H1 (cell line): ENCODE measurements around the gene SLC4A1. TPM values are rescaled to one million over a fixed set of nuclear protein-coding genes. Genes with fewer than 3 reads are reported as not detected.

Experiments
- CEBPB ChIP-seq: IDR thresholded peaks from 2 replicates; pipeline ENCODE4 v1.6.1; 2012; ENCODE audit warnings: low read depth, low read length
- EP300 ChIP-seq, 2 experiments: IDR thresholded peaks; 1 replicate in 1 of 2; 2 replicates in 1 of 2; pipeline ENCODE4 v1.6.1; 2011 to 2012; ENCODE audit warnings: low read depth in 2 of 2, low read length in 2 of 2, mild to moderate bottlenecking in 2 of 2, borderline replicate concordance in 1 of 2, inconsistent platforms in 1 of 2, moderate library complexity in 1 of 2
- EZH2 ChIP-seq: fragments of 200-600 bp; sonication (generic); IDR thresholded peaks from 2 replicates; pipeline ENCODE4 v1.7.1; 2012; ENCODE audit warnings: low read depth, mild to moderate bottlenecking, moderate library complexity, low read length, inconsistent platforms; ENCODE audit not compliant: severe bottlenecking
- KDM5A ChIP-seq: fragments of 200-600 bp; IDR thresholded peaks from 2 replicates; pipeline ENCODE4 v1.7.1; 2012; ENCODE audit warnings: mild to moderate bottlenecking, low read length, inconsistent platforms, mixed read lengths
- SAP30 ChIP-seq: fragments of 300-600 bp; sonication (generic); IDR thresholded peaks from 2 replicates; pipeline ENCODE4 v1.7.1; 2012; ENCODE audit warnings: low read length, moderate library complexity, mild to moderate bottlenecking, inconsistent platforms; ENCODE audit not compliant: insufficient read depth, insufficient replicate concordance
- polyA plus RNA-seq, 7 experiments: library from polyadenylated mRNA; depleted of rRNA in 3 of 7; stranded (reverse) in 5 of 7; unstranded in 2 of 7; fragments of >200 nt in 5 of 7; fragments of 200-250 nt in 2 of 7; gene quantifications; 1 replicate in 5 of 7; 2 replicates in 1 of 7; 4 replicates in 1 of 7; pipeline versions ENCODE4 v1.2.1 to v1.2.3, GENCODE V29; 2011 to 2013; ENCODE audit warnings: missing spikeins in 2 of 7, mixed read lengths in 2 of 7
- total RNA-seq: library from RNA; stranded (reverse); fragmentation: NEBNext Ultra II Directional; extraction: Animal tissue kit (Norgen Biotek cat#: 25700); gene quantifications from 2 replicates; pipeline ENCODE4 v1.2.1, GENCODE V29; 2021

SLC4A1 gene
- total and polyA plus RNA-seq, 2 of the 8 experiments (the other 6 are each of a cell fraction or from before 2014, with no cell fraction given): 0.08 TPM; not detected in 1

DNA sequence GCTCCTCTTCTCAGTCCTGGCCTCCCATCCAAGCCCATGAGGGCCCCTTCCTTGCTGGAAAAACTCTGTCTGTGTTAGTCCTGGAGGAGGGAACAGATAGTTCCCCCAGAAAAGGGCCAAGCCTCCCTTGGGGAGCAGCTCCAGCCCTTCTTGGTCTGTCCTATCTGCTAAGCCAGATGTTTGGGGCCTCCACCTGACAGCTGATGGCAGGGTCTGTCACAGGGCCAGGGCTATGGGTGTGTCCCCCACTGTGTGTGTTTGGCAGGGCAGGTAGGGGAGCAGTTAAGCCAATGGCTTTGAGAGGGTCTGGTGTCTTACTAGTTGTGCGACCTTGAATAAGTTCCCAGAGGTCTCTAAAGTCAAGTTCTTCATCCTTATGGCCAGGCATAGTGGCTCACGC, 13.6 kb upstream of the SLC4A1 start (continued):
- no peak for TF ChIP-seq KDM5A
- no peak for TF ChIP-seq EP300 (IDR thresholded peaks at IDR 0.05; ENCODE audit: borderline replicate concordance in 1 of 2, low read depth in 2 of 2, low read length in 2 of 2)
- no peak for TF ChIP-seq SAP30
- no peak for TF ChIP-seq EZH2
- no peak for TF ChIP-seq CEBPB
